Thyroid gland (tissue), 4 donors: ENCODE measurements around the gene PRKAR2B. TPM values are rescaled to one million over a fixed set of nuclear protein-coding genes. Genes with fewer than 3 reads are reported as not detected.

Experiments
- DNase-seq, 2 donors: peaks; one replicate each; pipeline ENCODE4 v3.0.0-alpha.2; 2019
- H3K27ac ChIP-seq, 3 donors: fragments of 200-600 bp; sonication (generic); 1 replicate in 2 of 3; 2 replicates in 1 of 3; pipeline ENCODE4 v1.5.1; 2016 to 2019; ENCODE audit warnings: mild to moderate bottlenecking in 1 of 3, moderate library complexity in 1 of 3
- H3K27me3 ChIP-seq: fragments of 200-600 bp; sonication (generic); one replicate; pipeline ENCODE4 v1.5.1; 2019
- H3K36me3 ChIP-seq, 2 donors: fragments of 200-600 bp; sonication (generic); one replicate each; pipeline ENCODE4 v1.5.1; 2016 to 2019
- H3K4me1 ChIP-seq, 2 donors: fragments of 200-600 bp; sonication (generic); one replicate each; pipeline ENCODE4 v1.5.1; 2017 to 2019
- H3K4me3 ChIP-seq, 3 donors: fragments of 200-600 bp; sonication (generic); replicated peaks in 1 of 3; 1 replicate in 2 of 3; 2 replicates in 1 of 3; pipeline ENCODE4 v1.5.1; 2016; ENCODE audit warnings: mild to moderate bottlenecking in 1 of 3
- H3K9me3 ChIP-seq: fragments of 200-600 bp; sonication (generic); one replicate; pipeline ENCODE4 v1.5.1; 2017
- CTCF ChIP-seq, 6 experiments: fragments of 200-600 bp in 3 of 6; fragments of 450-650 bp in 3 of 6; sonication (generic) in 3 of 6; IDR thresholded peaks; one replicate each; pipeline ENCODE4 v1.5.1; 2016 to 2019; ENCODE audit warnings: antibody characterized with exemption in 6 of 6, mild to moderate bottlenecking in 2 of 6, inconsistent platforms in 1 of 6, moderate library complexity in 1 of 6
- POLR2A ChIP-seq, 2 donors: fragments of 450-650 bp; IDR thresholded peaks; one replicate each; pipeline ENCODE4 v1.6.1; 2017; ENCODE audit warnings: antibody characterized with exemption in 2 of 2, mild to moderate bottlenecking in 2 of 2, moderate library complexity in 1 of 2
- WGBS, 2 donors: methylation state at CpG; one replicate each; pipeline ENCODE4 v1.1.5; 2017; 5-methylcytosine and 5-hydroxymethylcytosine counted together
- intact Hi-C: fragments of 100-400 bp; cut with DNase I; formaldehyde crosslinking; loops from one replicate; pipeline ENCODE4 v1.15.1; 2023
- total RNA-seq, 4 donors: library from RNA; depleted of rRNA; stranded (reverse); fragments of >200 nt; gene quantifications; one replicate each; pipeline ENCODE4 v1.2.3, GENCODE V29; 2016

Gene PRKAR2B
- total RNA-seq, 4 donors from 2014 or later, result 5.1 to 9.0 (median 6.5) TPM

GRCh38 chr7:107209565-107209964, 165.1 kb downstream of the PRKAR2B start:
- WGBS, 2 donors, result 95 to 96% methylated on average over 4 of the region's 4 CpGs
- no peaks in the 10 kb centered on the region for H3K27me3 ChIP-seq
- DNase-seq, result no peak
- H3K9me3 ChIP-seq, result no peaks in the 10 kb centered on the region
- intact Hi-C loops, result no loop called here
- peaks cover 8 to 14% of the 10 kb centered on the region in 2 donors for H3K4me1 ChIP-seq
- H3K27ac ChIP-seq, result no peak overlapping the region
- H3K36me3 ChIP-seq, result peaks cover 9 to 14% of the 10 kb centered on the region in 2 donors
- TF ChIP-seq CTCF (IDR thresholded peaks at IDR 0.05) (no peak), POLR2A (IDR thresholded peaks at IDR 0.05) (no peak)
- no peak overlapping the region for H3K4me3 ChIP-seq

- TF ChIP-seq POLR2A (IDR thresholded peaks at IDR 0.05), result no peak
- no peak for TF ChIP-seq CTCF (IDR thresholded peaks at IDR 0.05)
- no peak for DNase-seq
- H3K36me3 ChIP-seq, result peaks cover 3 to 9% of the 10 kb centered on the region in 2 donors
- no peaks in the 10 kb centered on the region for H3K27me3 ChIP-seq
- no peak overlapping the region for H3K27ac ChIP-seq
- H3K4me1 ChIP-seq, result peaks cover 8 to 14% of the 10 kb centered on the region in 2 donors
- 91 to 96% methylated on average over 4 of the region's 4 CpGs for whole genome bisulfite sequencing, 2 donors
- intact Hi-C loops, result no loop called here
- no peak overlapping the region for H3K4me3 ChIP-seq
- no peaks in the 10 kb centered on the region for H3K9me3 ChIP-seq
These were observed 165.9 kb downstream of the PRKAR2B start for GRCh38 chr7:107210400-107210799.

Other genes starting within 250 kb of the PRKAR2B start
- 1 to 10 TPM; 2.2 to 4.3 (median 2.5) TPM for gene PIK3CG, start 179.4 kb upstream of the PRKAR2B start, total RNA-seq
- 100 to 1,000 TPM; 111 to 182 (median 154) TPM for gene HBP1, start 124.3 kb downstream of the PRKAR2B start, total RNA-seq